GM12878 (cell line): ENCODE data around the gene GEMIN7. TPM values are rescaled to one million over a fixed set of nuclear protein-coding genes. Genes with fewer than 3 reads are reported as not detected.

ENCODE experiments used
- BCLAF1 ChIP-seq: fragments of 450-650 bp; IDR thresholded peaks from 2 replicates; pipeline ENCODE4 v1.6.1; 2017; ENCODE audit warnings: antibody characterized with exemption, mild to moderate bottlenecking, moderate library complexity
- FOXM1 ChIP-seq: IDR thresholded peaks from 2 replicates; pipeline ENCODE4 v1.6.1; 2012; ENCODE audit warnings: low read depth, mild to moderate bottlenecking, inconsistent platforms, low read length, moderate library complexity
- MYB ChIP-seq: fragments of 150-350 bp; IDR thresholded peaks from 2 replicates; pipeline ENCODE4 v1.6.1; 2014; ENCODE audit warnings: mild to moderate bottlenecking, low read depth, low read length, borderline replicate concordance
- NFIC ChIP-seq: IDR thresholded peaks from 2 replicates; pipeline ENCODE4 v1.6.1; 2012; ENCODE audit warnings: low read depth, mild to moderate bottlenecking, inconsistent platforms, low read length, moderate library complexity
- PAX5 ChIP-seq: IDR thresholded peaks from 2 replicates; pipeline ENCODE4 v1.6.1; 2011; ENCODE audit warnings: low read depth, low read length, borderline replicate concordance
- PML ChIP-seq: IDR thresholded peaks from 2 replicates; pipeline ENCODE4 v1.6.1; 2012; ENCODE audit warnings: low read length, inconsistent platforms
- RCOR1 ChIP-seq: conservative IDR thresholded peaks from 2 replicates; pipeline ENCODE4 v1.6.1; 2012; ENCODE audit warnings: low read depth, low read length, improper control_type of control experiment
- SIX5 ChIP-seq: IDR thresholded peaks from 2 replicates; pipeline ENCODE4 v1.6.1; 2011; ENCODE audit warnings: mild to moderate bottlenecking, low read depth, low read length, moderate library complexity; ENCODE audit not compliant: severe bottlenecking
- SMARCA5 ChIP-seq: fragments of 450-650 bp; IDR thresholded peaks from 2 replicates; pipeline ENCODE4 v1.6.1; 2017; ENCODE audit warnings: mild to moderate bottlenecking
- SREBF1 ChIP-seq: IDR thresholded peaks from 2 replicates; pipeline ENCODE4 v1.6.1; 2012; ENCODE audit warnings: mild to moderate bottlenecking, low read length
- SREBF2 ChIP-seq: IDR thresholded peaks from 2 replicates; pipeline ENCODE4 v1.6.1; 2012; ENCODE audit warnings: mild to moderate bottlenecking, low read length
- TAF1 ChIP-seq: IDR thresholded peaks from 2 replicates; pipeline ENCODE4 v1.6.1; 2011; ENCODE audit warnings: mild to moderate bottlenecking, low read depth, low read length, borderline replicate concordance
- TBL1XR1 ChIP-seq: IDR thresholded peaks from 2 replicates; pipeline ENCODE4 v1.6.1; 2012; ENCODE audit warnings: low read depth, low read length, improper control_type of control experiment
- ZNF207 ChIP-seq: fragments of 450-650 bp; IDR thresholded peaks from 2 replicates; pipeline ENCODE4 v1.6.1; 2014; ENCODE audit warnings: antibody characterized with exemption, mild to moderate bottlenecking, borderline replicate concordance
- ZNF384 ChIP-seq: IDR thresholded peaks from 2 replicates; pipeline ENCODE4 v1.6.1; 2012; ENCODE audit warnings: low read depth, mild to moderate bottlenecking, low read length, improper control_type of control experiment, borderline replicate concordance
- polyA plus RNA-seq, 11 experiments: library from polyadenylated mRNA; depleted of rRNA in 4 of 11; unstranded in 6 of 11; stranded (reverse) in 5 of 11; fragments of >200 nt; fragmentation: Nextera tagmentation in 4 of 11; fragmentation: Illumina TruSeq in 1 of 11; extraction: Ambion mirVana in 4 of 11; extraction: Trizol in 1 of 11; gene quantifications; 1 replicate in 1 of 11; 2 replicates in 10 of 11; pipeline versions ENCODE4 v1.2.1 to v1.2.3, GENCODE V29; 2011 to 2016; ENCODE audit warnings: inconsistent platforms in 2 of 11, missing spikeins in 2 of 11, low read depth in 1 of 11
- total RNA-seq, 4 experiments: library from RNA; depleted of rRNA in 3 of 4; stranded (reverse); fragments of >200 nt in 3 of 4; fragmentation: Illumina TruSeq in 1 of 4; extraction: Trizol in 1 of 4; gene quantifications; 2 replicates each; pipeline versions ENCODE4 v1.2.1 to v1.2.3, GENCODE V29; 2013 to 2021
- TF ChIP-seq, protein P1 (sequence below): fragments of 150-350 bp; IDR thresholded peaks from 2 replicates; pipeline ENCODE4 v1.6.1; 2014; ENCODE audit warnings: mild to moderate bottlenecking, low read depth, low read length
- TF ChIP-seq, protein P2 (sequence below): fragments of 150-350 bp; IDR thresholded peaks from 2 replicates; pipeline ENCODE4 v1.6.1; 2016; ENCODE audit warnings: low read depth, low read length
- TF ChIP-seq, protein P3 (sequence below): IDR thresholded peaks from 2 replicates; pipeline ENCODE4 v1.6.1; 2012; ENCODE audit warnings: low read depth, low read length, improper control_type of control experiment

The GEMIN7 gene
- total and polyA plus RNA-seq, 10 of the 15 experiments (the other 5 are each of a cell fraction or from before 2014, with no cell fraction given): 21.1 to 76.7 (median 44.9) TPM

GRCh38 chr19:45092747-45093678, 14.0 kb downstream of the GEMIN7 start, which contains the start of gene PPP1R37 (continued):
- no peak for TF ChIP-seq PAX5
- TF ChIP-seq SIX5: peak; percentile 55
- no peak for TF ChIP-seq SREBF1
- TF ChIP-seq, protein P1, sequence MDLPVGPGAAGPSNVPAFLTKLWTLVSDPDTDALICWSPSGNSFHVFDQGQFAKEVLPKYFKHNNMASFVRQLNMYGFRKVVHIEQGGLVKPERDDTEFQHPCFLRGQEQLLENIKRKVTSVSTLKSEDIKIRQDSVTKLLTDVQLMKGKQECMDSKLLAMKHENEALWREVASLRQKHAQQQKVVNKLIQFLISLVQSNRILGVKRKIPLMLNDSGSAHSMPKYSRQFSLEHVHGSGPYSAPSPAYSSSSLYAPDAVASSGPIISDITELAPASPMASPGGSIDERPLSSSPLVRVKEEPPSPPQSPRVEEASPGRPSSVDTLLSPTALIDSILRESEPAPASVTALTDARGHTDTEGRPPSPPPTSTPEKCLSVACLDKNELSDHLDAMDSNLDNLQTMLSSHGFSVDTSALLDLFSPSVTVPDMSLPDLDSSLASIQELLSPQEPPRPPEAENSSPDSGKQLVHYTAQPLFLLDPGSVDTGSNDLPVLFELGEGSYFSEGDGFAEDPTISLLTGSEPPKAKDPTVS: no peak; the same call in 1 of the 2 replicates
- TF ChIP-seq BCLAF1: 0 out of 2 replicates have a peak, but pooled peaks have one; percentile 21
- TF ChIP-seq, protein P2, sequence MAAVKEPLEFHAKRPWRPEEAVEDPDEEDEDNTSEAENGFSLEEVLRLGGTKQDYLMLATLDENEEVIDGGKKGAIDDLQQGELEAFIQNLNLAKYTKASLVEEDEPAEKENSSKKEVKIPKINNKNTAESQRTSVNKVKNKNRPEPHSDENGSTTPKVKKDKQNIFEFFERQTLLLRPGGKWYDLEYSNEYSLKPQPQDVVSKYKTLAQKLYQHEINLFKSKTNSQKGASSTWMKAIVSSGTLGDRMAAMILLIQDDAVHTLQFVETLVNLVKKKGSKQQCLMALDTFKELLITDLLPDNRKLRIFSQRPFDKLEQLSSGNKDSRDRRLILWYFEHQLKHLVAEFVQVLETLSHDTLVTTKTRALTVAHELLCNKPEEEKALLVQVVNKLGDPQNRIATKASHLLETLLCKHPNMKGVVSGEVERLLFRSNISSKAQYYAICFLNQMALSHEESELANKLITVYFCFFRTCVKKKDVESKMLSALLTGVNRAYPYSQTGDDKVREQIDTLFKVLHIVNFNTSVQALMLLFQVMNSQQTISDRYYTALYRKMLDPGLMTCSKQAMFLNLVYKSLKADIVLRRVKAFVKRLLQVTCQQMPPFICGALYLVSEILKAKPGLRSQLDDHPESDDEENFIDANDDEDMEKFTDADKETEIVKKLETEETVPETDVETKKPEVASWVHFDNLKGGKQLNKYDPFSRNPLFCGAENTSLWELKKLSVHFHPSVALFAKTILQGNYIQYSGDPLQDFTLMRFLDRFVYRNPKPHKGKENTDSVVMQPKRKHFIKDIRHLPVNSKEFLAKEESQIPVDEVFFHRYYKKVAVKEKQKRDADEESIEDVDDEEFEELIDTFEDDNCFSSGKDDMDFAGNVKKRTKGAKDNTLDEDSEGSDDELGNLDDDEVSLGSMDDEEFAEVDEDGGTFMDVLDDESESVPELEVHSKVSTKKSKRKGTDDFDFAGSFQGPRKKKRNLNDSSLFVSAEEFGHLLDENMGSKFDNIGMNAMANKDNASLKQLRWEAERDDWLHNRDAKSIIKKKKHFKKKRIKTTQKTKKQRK: no peak
- TF ChIP-seq PML: peak; percentile 58; the same call in 1 of the 2 replicates
- TF ChIP-seq SMARCA5: peak; percentile 88; the same call in 1 of the 2 replicates
- peak; percentile 91 for TF ChIP-seq ZNF207
- TF ChIP-seq, protein P3, sequence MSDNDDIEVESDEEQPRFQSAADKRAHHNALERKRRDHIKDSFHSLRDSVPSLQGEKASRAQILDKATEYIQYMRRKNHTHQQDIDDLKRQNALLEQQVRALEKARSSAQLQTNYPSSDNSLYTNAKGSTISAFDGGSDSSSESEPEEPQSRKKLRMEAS: peak; percentile 72
- TF ChIP-seq NFIC: peak; percentile 43; the same call in 1 of the 2 replicates
- TF ChIP-seq FOXM1: no peak
- peak; percentile 67; the same call in 1 of the 2 replicates for TF ChIP-seq TBL1XR1
- TF ChIP-seq MYB: no peak; the same call in 1 of the 2 replicates
- TF ChIP-seq TAF1: no peak
- TF ChIP-seq RCOR1: no peak
- TF ChIP-seq SREBF2: no peak
- TF ChIP-seq ZNF384: no peak
